MM.1S (cell line): ENCODE results near the gene SDF2L1.
"Not testable (repeated sequence)": the region's sequence is repeated elsewhere in the genome, so short reads cannot be mapped to it uniquely, and the experiment has no call there.

Experiments used
- DNase-seq: peaks from one replicate; pipeline ENCODE4 v3.0.0-alpha.2; 2015
- H2AFZ ChIP-seq: fragments of 300-600 bp; sonication (generic); 2 replicates; pipeline ENCODE4 v1.6.0; 2016; ENCODE audit warnings: antibody characterized with exemption, low read length
- H3F3A ChIP-seq: fragments of 300-600 bp; sonication (generic); 2 replicates; pipeline ENCODE4 v1.6.1; 2016; ENCODE audit warnings: mild to moderate bottlenecking, antibody characterized with exemption, low read length, moderate library complexity, mixed read lengths; ENCODE audit not compliant: insufficient read depth
- H3K27ac ChIP-seq: fragments of 300-600 bp; sonication (generic); 2 replicates; pipeline ENCODE4 v1.5.1; 2016; ENCODE audit warnings: mild to moderate bottlenecking, low read length
- H3K27me3 ChIP-seq: fragments of 300-600 bp; sonication (generic); replicated peaks from 2 replicates; pipeline ENCODE4 v1.6.0; 2016; ENCODE audit warnings: low read length; ENCODE audit not compliant: insufficient read depth
- H3K36me3 ChIP-seq: fragments of 300-600 bp; sonication (generic); replicated peaks from 2 replicates; pipeline ENCODE4 v1.6.1; 2016; ENCODE audit warnings: mild to moderate bottlenecking, low read length, mixed read lengths; ENCODE audit not compliant: insufficient read depth
- H3K4me1 ChIP-seq: fragments of 300-600 bp; sonication (generic); 2 replicates; pipeline ENCODE4 v1.6.1; 2016; ENCODE audit warnings: low read length, mixed read lengths
- H3K4me2 ChIP-seq: fragments of 300-600 bp; sonication (generic); 2 replicates; pipeline ENCODE4 v1.6.0; 2016; ENCODE audit warnings: low read depth, low read length
- H3K4me3 ChIP-seq: fragments of 300-600 bp; sonication (generic); 2 replicates; pipeline ENCODE4 v1.5.1; 2016; ENCODE audit warnings: low read length, mixed read lengths
- H3K79me2 ChIP-seq: fragments of 300-600 bp; sonication (generic); 2 replicates; pipeline ENCODE4 v1.6.1; 2016; ENCODE audit warnings: mixed run types, low read length, mixed read lengths
- H3K9ac ChIP-seq: fragments of 300-600 bp; sonication (generic); 2 replicates; pipeline ENCODE4 v1.6.1; 2016; ENCODE audit warnings: low read length, mixed read lengths
- H3K9me2 ChIP-seq: fragments of 300-600 bp; sonication (generic); replicated peaks from 2 replicates; pipeline ENCODE4 v1.6.1; 2016; ENCODE audit warnings: mild to moderate bottlenecking, low read length, mixed read lengths; ENCODE audit not compliant: insufficient read depth
- H3K9me3 ChIP-seq: fragments of 300-600 bp; sonication (generic); replicated peaks from 2 replicates; pipeline ENCODE4 v1.6.1; 2016; ENCODE audit warnings: mild to moderate bottlenecking, low read length, mixed read lengths; ENCODE audit not compliant: insufficient read depth
- H4K20me1 ChIP-seq: fragments of 300-600 bp; sonication (generic); 2 replicates; pipeline ENCODE4 v1.6.1; 2016; ENCODE audit warnings: mild to moderate bottlenecking, low read length, moderate library complexity, mixed read lengths; ENCODE audit not compliant: insufficient read depth
- EZH2 ChIP-seq: fragments of 300-600 bp; sonication (generic); optimal IDR thresholded peaks from 2 replicates; pipeline ENCODE3; 2017; ENCODE audit warnings: low read depth, mild to moderate bottlenecking, antibody characterized with exemption, low read length, mixed read lengths
- EZH2phosphoT487 ChIP-seq: fragments of 300-600 bp; sonication (generic); IDR thresholded peaks from 2 replicates; pipeline ENCODE4 v1.6.1; 2018; ENCODE audit warnings: antibody characterized with exemption, low read length
- TF ChIP-seq, protein P1 (sequence below): fragments of 300-600 bp; sonication (generic); IDR thresholded peaks from 2 replicates; pipeline ENCODE4 v1.5.1; 2016; ENCODE audit warnings: antibody characterized with exemption, low read length, mixed read lengths

The SDF2L1 gene

DNA sequence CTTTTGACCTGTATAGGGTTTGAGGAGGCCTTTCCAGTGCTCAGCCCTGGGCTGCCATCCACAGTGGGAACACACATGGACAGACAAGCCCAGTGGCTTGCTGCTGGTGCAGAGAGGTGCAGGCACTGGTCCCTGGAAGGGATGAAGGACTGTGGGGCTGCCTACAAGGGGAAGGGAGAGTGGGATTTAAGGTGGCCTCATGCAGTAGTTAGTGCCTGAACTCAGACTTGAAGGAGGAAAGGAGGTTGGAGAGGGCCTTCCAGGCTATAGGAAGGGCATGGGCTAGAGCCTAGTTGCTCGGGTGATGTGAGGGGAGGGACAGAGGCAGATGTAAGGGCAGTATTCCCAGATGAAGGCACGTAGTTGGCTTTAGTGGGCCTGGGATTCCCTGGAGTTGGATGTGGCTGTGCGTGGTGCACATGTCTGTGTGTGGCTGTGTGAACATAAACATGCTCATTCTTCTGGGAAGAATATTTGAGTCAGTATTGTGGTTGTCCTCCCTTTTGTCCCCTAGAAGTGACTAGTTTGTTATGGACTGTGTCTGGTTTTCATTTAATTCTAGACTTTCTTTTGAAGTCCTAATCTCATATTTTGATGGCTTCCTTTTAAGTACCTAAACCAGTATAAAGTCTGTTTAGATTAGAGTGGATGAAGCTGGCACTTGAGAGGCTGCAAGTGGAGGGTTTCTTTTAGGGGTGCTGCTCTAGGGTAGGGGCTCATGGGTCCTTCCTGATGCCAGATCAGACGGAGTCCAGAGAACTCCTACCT, 30.7 kb upstream of the SDF2L1 start:
- Histone ChIP-seq H2AFZ (no peak overlapping the region), H3K9me3 (no peaks in the 10 kb centered on the region), H3K4me3 (no peak overlapping the region), H3F3A (no peaks in the 10 kb centered on the region), H3K4me1 (no peaks in the 10 kb centered on the region), H3K27me3 (no peaks in the 10 kb centered on the region), H3K36me3 (peaks cover 11% of the 10 kb centered on the region), H3K9ac (no peak overlapping the region), H3K9me2 (no peaks in the 10 kb centered on the region), H3K4me2 (no peak overlapping the region), H3K79me2 (peaks cover 95% of the 10 kb centered on the region), H4K20me1 (peaks cover 16% of the 10 kb centered on the region), H3K27ac (no peak overlapping the region)
- no peak for DNase-seq
- TF ChIP-seq, protein P1, sequence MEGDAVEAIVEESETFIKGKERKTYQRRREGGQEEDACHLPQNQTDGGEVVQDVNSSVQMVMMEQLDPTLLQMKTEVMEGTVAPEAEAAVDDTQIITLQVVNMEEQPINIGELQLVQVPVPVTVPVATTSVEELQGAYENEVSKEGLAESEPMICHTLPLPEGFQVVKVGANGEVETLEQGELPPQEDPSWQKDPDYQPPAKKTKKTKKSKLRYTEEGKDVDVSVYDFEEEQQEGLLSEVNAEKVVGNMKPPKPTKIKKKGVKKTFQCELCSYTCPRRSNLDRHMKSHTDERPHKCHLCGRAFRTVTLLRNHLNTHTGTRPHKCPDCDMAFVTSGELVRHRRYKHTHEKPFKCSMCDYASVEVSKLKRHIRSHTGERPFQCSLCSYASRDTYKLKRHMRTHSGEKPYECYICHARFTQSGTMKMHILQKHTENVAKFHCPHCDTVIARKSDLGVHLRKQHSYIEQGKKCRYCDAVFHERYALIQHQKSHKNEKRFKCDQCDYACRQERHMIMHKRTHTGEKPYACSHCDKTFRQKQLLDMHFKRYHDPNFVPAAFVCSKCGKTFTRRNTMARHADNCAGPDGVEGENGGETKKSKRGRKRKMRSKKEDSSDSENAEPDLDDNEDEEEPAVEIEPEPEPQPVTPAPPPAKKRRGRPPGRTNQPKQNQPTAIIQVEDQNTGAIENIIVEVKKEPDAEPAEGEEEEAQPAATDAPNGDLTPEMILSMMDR: no peak
- no peak for TF ChIP-seq EZH2

DNA sequence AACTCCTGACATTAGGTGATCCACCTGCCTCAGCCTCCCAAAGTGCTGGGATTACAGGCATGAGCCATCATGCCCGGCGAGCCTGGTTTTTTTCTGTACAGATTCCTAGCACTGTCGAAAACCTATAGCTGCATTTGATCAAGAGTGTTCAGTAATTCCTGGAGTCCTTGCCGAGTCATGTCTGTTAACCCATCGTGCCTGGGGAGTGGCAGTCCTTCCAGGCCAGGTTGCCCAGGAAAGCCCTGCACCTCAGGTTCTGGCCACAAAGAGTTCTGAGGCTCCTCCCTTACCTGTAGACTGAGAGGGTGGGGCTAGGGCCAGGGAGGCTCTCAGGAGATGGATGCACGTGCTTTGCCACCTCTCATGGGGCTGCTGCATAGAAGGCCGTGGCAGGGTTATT, 29.2 kb upstream of the SDF2L1 start:
- TF ChIP-seq, protein P1: no peak
- TF ChIP-seq EZH2phosphoT487 (no peak), EZH2 (no peak)
- no peaks in the 10 kb centered on the region for H3K9me2 ChIP-seq
- H3K4me1 ChIP-seq: no peaks in the 10 kb centered on the region
- no peaks in the 10 kb centered on the region for H3F3A ChIP-seq
- no peak overlapping the region for H3K4me2 ChIP-seq
- no peak for DNase-seq
- H3K27me3 ChIP-seq: no peaks in the 10 kb centered on the region
- no peak overlapping the region for H3K9ac ChIP-seq
- H2AFZ ChIP-seq: no peak overlapping the region
- H3K79me2 ChIP-seq: peaks cover 94% of the 10 kb centered on the region
- peaks cover 11% of the 10 kb centered on the region for H3K36me3 ChIP-seq
- no peak overlapping the region for H3K27ac ChIP-seq
- H3K9me3 ChIP-seq: no peaks in the 10 kb centered on the region
- peaks cover 7% of the 10 kb centered on the region; the same call in 1 of the 2 replicates for H4K20me1 ChIP-seq
- H3K4me3 ChIP-seq: no peak overlapping the region

DNA sequence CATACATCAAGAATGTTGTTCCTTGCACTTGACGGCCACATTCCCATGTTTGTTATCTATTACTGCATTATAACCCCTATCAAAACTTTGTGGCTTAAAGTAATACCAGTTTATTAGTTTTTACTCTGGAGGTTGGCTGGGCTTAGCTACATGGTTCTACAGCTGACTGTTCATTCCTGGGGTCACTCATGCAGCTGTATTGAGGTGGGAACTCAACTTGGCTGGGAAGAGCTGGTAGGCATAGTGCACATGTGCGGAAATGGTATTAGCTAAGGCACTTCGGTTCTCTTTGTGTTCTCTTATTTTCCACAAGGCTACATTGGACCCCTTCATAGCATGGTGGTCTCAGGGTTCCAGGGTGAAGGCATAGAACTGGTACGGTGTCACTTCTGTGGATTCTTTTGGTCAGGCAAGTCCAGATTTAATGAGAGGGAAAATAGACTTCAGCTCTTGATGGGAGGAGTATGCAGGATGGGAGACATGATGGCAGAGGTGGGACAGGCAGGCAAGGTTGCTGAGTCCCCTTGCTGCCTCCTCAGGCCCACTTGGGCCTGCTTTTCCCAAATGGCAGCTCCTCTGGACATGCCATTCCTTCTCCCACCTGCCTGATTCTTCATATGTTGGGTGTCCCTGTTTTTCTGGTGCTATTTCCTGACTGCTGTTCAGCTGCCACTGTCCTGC, 28.4 kb upstream of the SDF2L1 start:
- Histone ChIP-seq H3K9me2 (no peaks in the 10 kb centered on the region), H3K9me3 (no peaks in the 10 kb centered on the region), H3K4me2 (no peak overlapping the region), H3F3A (no peaks in the 10 kb centered on the region), H3K27me3 (no peaks in the 10 kb centered on the region), H4K20me1 (0 out of 2 replicates have a peak, but pooled peaks cover 4% of the 10 kb centered on the region), H3K9ac (no peak overlapping the region), H3K4me1 (no peaks in the 10 kb centered on the region), H3K36me3 (peaks cover 11% of the 10 kb centered on the region), H3K4me3 (no peak overlapping the region), H3K79me2 (peaks cover 94% of the 10 kb centered on the region), H2AFZ (no peak overlapping the region), H3K27ac (no peak overlapping the region)
- no peak for DNase-seq
- no peak for TF ChIP-seq EZH2phosphoT487

DNA sequence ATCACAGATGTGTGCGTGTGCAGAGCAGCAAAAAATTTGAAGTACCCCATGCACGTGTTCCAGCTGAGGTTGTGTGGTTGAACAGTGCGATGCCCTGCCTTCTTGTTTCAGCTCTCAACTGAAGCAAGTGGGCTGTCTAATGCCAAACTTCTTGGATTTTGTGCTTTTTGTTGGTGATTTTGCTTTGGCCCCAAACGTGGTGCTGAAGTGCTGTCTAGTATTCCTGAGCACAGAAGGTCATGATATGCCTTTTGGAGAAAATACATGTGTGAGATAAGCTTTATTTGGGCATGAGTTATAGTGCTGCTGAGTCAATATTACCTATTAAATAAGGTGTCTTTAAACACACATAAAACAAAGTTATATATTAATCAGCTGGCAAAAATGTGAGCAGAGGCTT, 26.4 kb upstream of the SDF2L1 start:
- H3K9me3 ChIP-seq: no peaks in the 10 kb centered on the region
- H3K4me3 ChIP-seq: no peak overlapping the region
- DNase-seq: no peak
- H2AFZ ChIP-seq: no peak overlapping the region
- H3F3A ChIP-seq: no peaks in the 10 kb centered on the region; the same call in 1 of the 2 replicates
- peaks cover 94% of the 10 kb centered on the region for H3K79me2 ChIP-seq
- no peak overlapping the region for H3K4me2 ChIP-seq
- H3K9me2 ChIP-seq: no peaks in the 10 kb centered on the region
- TF ChIP-seq EZH2 (no peak), EZH2phosphoT487 (no peak)
- TF ChIP-seq, protein P1: no peak
- H3K27me3 ChIP-seq: no peaks in the 10 kb centered on the region
- no peak overlapping the region for H3K27ac ChIP-seq
- H4K20me1 ChIP-seq: 0 out of 2 replicates have a peak, but pooled peaks cover 14% of the 10 kb centered on the region
- H3K4me1 ChIP-seq: no peaks in the 10 kb centered on the region
- peaks cover 11% of the 10 kb centered on the region for H3K36me3 ChIP-seq
- no peak overlapping the region for H3K9ac ChIP-seq

DNA sequence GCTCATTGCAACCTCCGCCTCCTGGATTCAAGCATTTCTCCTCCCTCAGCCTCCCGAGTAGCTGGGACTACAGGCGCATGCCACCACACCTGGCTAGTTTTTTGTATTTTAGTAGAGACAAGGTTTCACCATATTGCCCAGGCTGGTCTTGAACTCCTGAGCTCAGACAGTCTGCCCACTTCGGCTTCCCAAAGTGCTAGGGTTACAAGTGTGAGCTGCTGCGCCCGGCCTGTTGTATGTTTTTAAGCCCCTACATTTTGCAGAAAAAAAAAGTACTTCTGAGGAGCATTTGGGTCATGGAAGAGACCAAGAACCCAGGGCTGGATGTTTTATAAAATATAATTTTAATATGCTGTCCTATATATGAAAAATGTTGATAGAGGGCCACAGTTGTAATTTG, 24.8 kb upstream of the SDF2L1 start:
- not testable (repeated sequence) for H3K4me3 ChIP-seq, H3K4me2 ChIP-seq, H3K27me3 ChIP-seq, H3K27ac ChIP-seq, H3K9me3 ChIP-seq, H3F3A ChIP-seq, DNase-seq, H3K9me2 ChIP-seq, H3K4me1 ChIP-seq, H3K9ac ChIP-seq, H2AFZ ChIP-seq, H3K36me3 ChIP-seq
- peaks cover 91% of the 10 kb centered on the region for H3K79me2 ChIP-seq
- H4K20me1 ChIP-seq: 0 out of 2 replicates have a peak, but pooled peaks cover 14% of the 10 kb centered on the region
